H9 (cell line): ENCODE results near the gene GSG1L. TPM values are rescaled to one million over a fixed set of nuclear protein-coding genes. Genes with fewer than 3 reads are reported as not detected.

Source experiments
- DNase-seq: peaks from one replicate; pipeline ENCODE4 v3.0.0-alpha.2; 2017
- H2AFZ ChIP-seq: one replicate; pipeline ENCODE4 v1.6.1; 2013; ENCODE audit warnings: mild to moderate bottlenecking, low read length, control low read depth, moderate library complexity
- H2AK5ac ChIP-seq: 2 replicates; pipeline ENCODE4 v1.6.1; 2013; ENCODE audit warnings: low read length, control low read depth, mixed read lengths; ENCODE audit not compliant: insufficient read length
- H2BK120ac ChIP-seq: one replicate; pipeline ENCODE4 v1.6.1; 2013; ENCODE audit warnings: low read depth, mild to moderate bottlenecking, low read length, control low read depth, inconsistent platforms; ENCODE audit not compliant: poor library complexity, severe bottlenecking
- H2BK12ac ChIP-seq: 2 replicates; pipeline ENCODE4 v1.6.1; 2013; ENCODE audit warnings: low read length, control low read depth, mixed read lengths, low read depth; ENCODE audit not compliant: insufficient read length
- H2BK15ac ChIP-seq: 2 replicates; pipeline ENCODE4 v1.6.1; 2013; ENCODE audit warnings: low read depth, low read length, control low read depth
- H2BK20ac ChIP-seq: one replicate; pipeline ENCODE4 v1.6.1; 2013; ENCODE audit warnings: low read depth, mild to moderate bottlenecking, low read length, control low read depth, inconsistent platforms; ENCODE audit not compliant: poor library complexity, severe bottlenecking
- H2BK5ac ChIP-seq: 2 replicates; pipeline ENCODE4 v1.6.1; 2013; ENCODE audit warnings: low read length, control low read depth, mixed read lengths; ENCODE audit not compliant: insufficient read length
- H3K14ac ChIP-seq: 2 replicates; pipeline ENCODE4 v1.6.1; 2013; ENCODE audit warnings: low read length, control low read depth; ENCODE audit not compliant: insufficient read depth
- H3K18ac ChIP-seq: 2 replicates; pipeline ENCODE4 v1.6.1; 2013; ENCODE audit warnings: low read depth, mild to moderate bottlenecking, mixed read lengths, low read length, control low read depth; ENCODE audit not compliant: insufficient read length
- H3K23ac ChIP-seq: 2 replicates; pipeline ENCODE4 v1.6.1; 2013; ENCODE audit warnings: low read length, control low read depth, mixed read lengths, low read depth; ENCODE audit not compliant: insufficient read length
- H3K23me2 ChIP-seq: 2 replicates; pipeline ENCODE4 v1.6.1; 2013; ENCODE audit warnings: low read depth, mild to moderate bottlenecking, mixed read lengths, low read length, control low read depth; ENCODE audit not compliant: insufficient read length, poor library complexity, severe bottlenecking
- H3K27ac ChIP-seq: 2 replicates; pipeline ENCODE4 v1.5.1; 2013; ENCODE audit warnings: low read length, control low read depth, mixed read lengths, low read depth; ENCODE audit not compliant: insufficient read length
- H3K27me3 ChIP-seq: 2 replicates; pipeline ENCODE4 v1.6.1; 2013; ENCODE audit warnings: low read length, control low read depth, inconsistent platforms; ENCODE audit not compliant: insufficient read depth
- H3K4ac ChIP-seq: 2 replicates; pipeline ENCODE4 v1.6.1; 2013; ENCODE audit warnings: low read depth, mild to moderate bottlenecking, control low read depth, inconsistent platforms, low read length, moderate library complexity
- H3K4me1 ChIP-seq: 2 replicates; pipeline ENCODE4 v1.6.1; 2013; ENCODE audit warnings: low read length, control low read depth, inconsistent platforms; ENCODE audit not compliant: insufficient read depth
- H3K4me2 ChIP-seq: 2 replicates; pipeline ENCODE4 v1.6.1; 2013; ENCODE audit warnings: low read length, control low read depth, mixed read lengths; ENCODE audit not compliant: insufficient read length, insufficient read depth
- H3K56ac ChIP-seq: 2 replicates; pipeline ENCODE4 v1.6.1; 2013; ENCODE audit warnings: low read depth, mild to moderate bottlenecking, mixed read lengths, low read length, control low read depth; ENCODE audit not compliant: insufficient read length
- H3K79me1 ChIP-seq: 2 replicates; pipeline ENCODE4 v1.6.1; 2013; ENCODE audit warnings: low read depth, mild to moderate bottlenecking, moderate library complexity, low read length, control low read depth, inconsistent platforms; ENCODE audit not compliant: insufficient read depth, poor library complexity, severe bottlenecking
- H3K79me2 ChIP-seq: 2 replicates; pipeline ENCODE4 v1.6.1; 2013; ENCODE audit warnings: low read length, control low read depth, inconsistent platforms; ENCODE audit not compliant: insufficient read depth
- H3K9ac ChIP-seq: 2 replicates; pipeline ENCODE4 v1.6.1; 2013; ENCODE audit warnings: low read length, control low read depth, mixed read lengths; ENCODE audit not compliant: insufficient read length; ENCODE audit errors: extremely low read depth
- H3K9me3 ChIP-seq: one replicate; pipeline ENCODE4 v1.6.1; 2013; ENCODE audit warnings: low read depth, low read length, inconsistent platforms; ENCODE audit not compliant: control insufficient read depth
- H3T11ph ChIP-seq: one replicate; pipeline ENCODE4 v1.6.1; 2013; ENCODE audit warnings: mild to moderate bottlenecking, low read length, control low read depth, inconsistent platforms
- H4K20me1 ChIP-seq: one replicate; pipeline ENCODE4 v1.6.1; 2013; ENCODE audit not compliant: control insufficient read depth, insufficient read length, insufficient read depth
- H4K5ac ChIP-seq: 2 replicates; pipeline ENCODE4 v1.6.1; 2013; ENCODE audit warnings: low read depth, mild to moderate bottlenecking, mixed read lengths, low read length, control low read depth; ENCODE audit not compliant: insufficient read length
- H4K8ac ChIP-seq: replicated peaks from 2 replicates; pipeline ENCODE4 v1.6.1; 2013; ENCODE audit warnings: low read length, control low read depth, mixed read lengths, low read depth; ENCODE audit not compliant: insufficient read length
- H4K91ac ChIP-seq: 2 replicates; pipeline ENCODE4 v1.6.1; 2013; ENCODE audit warnings: low read depth, mild to moderate bottlenecking, moderate library complexity, mixed read lengths, low read length, control low read depth; ENCODE audit not compliant: insufficient read length
- H3K27ac Mint-ChIP-seq, 3 experiments: 2 replicates in 2 of 3; 3 replicates in 1 of 3; pipeline ENCODE4 v1.8.0; 2020 to 2021; ENCODE audit warnings: mixed read lengths in 3 of 3, mild to moderate bottlenecking in 1 of 3, moderate library complexity in 1 of 3
- H3K27me3 Mint-ChIP-seq: 2 replicates; pipeline ENCODE4 v1.8.0; 2021; ENCODE audit warnings: low read depth, mild to moderate bottlenecking, moderate library complexity, mixed read lengths
- H3K36me3 Mint-ChIP-seq, 3 experiments: 2 replicates in 2 of 3; 3 replicates in 1 of 3; pipeline ENCODE4 v1.8.0; 2020 to 2021; ENCODE audit warnings: low read depth in 3 of 3, mixed read lengths in 3 of 3; ENCODE audit not compliant: insufficient read depth in 1 of 3
- H3K4me1 Mint-ChIP-seq, 2 experiments: 2 replicates each; pipeline ENCODE4 v1.8.0; 2020; ENCODE audit warnings: mixed read lengths in 2 of 2
- H3K4me3 Mint-ChIP-seq, 2 experiments: 2 replicates in 1 of 2; 3 replicates in 1 of 2; pipeline ENCODE4 v1.8.0; 2020 to 2021; ENCODE audit warnings: mild to moderate bottlenecking in 2 of 2, mixed read lengths in 2 of 2, moderate library complexity in 1 of 2
- H3K9me3 Mint-ChIP-seq, 2 experiments: 2 replicates in 1 of 2; 3 replicates in 1 of 2; pipeline ENCODE4 v1.8.0; 2020; ENCODE audit warnings: mild to moderate bottlenecking in 2 of 2, mixed read lengths in 2 of 2, moderate library complexity in 1 of 2
- WGBS: extraction: QIAGEN DNeasy Blood & Tissue Kit; methylation state at CpG from one replicate; pipeline ENCODE4 v1.1.7; 2013; ENCODE audit warnings: missing lambda C conversion rate, low lambda C conversion rate, mixed read lengths; ENCODE audit not compliant: insufficient read length; ENCODE audit errors: extremely low coverage; 5-methylcytosine and 5-hydroxymethylcytosine counted together
- total RNA-seq: library from RNA; stranded (reverse); gene quantifications from 2 replicates; pipeline ENCODE4 v1.2.1, GENCODE V29; 2021
- TF ChIP-seq, protein P1 (sequence below): fragments of 200-600 bp; sonication (generic); conservative IDR thresholded peaks from 3 replicates; pipeline ENCODE4 v1.8.0; 2021; ENCODE audit warnings: antibody characterized with exemption, mild to moderate bottlenecking

Gene GSG1L
- total RNA-seq, 1 experiment from 2014 or later, result 0.35 TPM

DNA sequence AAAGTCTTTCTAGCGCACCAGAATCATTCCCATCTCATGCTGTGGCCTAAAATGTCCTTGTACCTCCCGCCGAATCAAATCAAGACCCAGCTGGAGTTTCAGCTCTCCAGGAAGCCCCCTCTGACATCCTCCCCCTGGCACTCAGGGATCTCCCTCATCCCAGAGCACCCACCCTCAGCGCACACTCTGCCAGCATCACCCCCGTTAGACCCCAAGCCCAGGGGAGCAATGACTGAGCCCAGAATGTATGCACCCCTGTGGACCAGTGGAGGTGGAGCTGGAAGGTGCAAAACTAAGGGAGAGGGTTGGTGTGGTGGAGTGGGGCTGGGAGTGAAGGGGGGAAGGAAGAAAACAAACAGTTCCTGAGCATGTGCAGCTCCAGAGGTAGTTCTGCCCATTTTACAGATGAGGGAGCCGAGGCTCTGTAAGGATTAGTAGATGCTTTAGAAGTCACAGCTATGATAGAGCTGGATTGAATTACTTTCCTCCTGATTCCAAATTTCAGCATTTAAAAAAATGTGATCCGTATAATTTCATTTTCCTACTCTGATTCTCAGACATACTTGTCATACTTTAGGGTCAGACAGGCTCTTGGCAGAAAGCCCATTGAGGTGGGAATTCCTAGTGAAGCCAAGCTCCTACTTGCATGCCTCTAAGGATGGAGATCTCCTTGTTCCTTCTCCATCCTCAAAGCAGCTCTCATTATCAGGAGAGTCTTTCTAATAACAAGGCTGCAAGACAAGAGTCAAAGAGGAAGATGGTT is 270.8 kb downstream of the GSG1L start:
- H4K91ac ChIP-seq, result no peak overlapping the region
- H3K9me3 ChIP-seq, result no peaks in the 10 kb centered on the region
- no peak overlapping the region for H3K23ac ChIP-seq
- H2BK15ac ChIP-seq, result no peak overlapping the region
- H3K4me2 ChIP-seq, result no peak overlapping the region
- H3K27ac ChIP-seq, result no peak overlapping the region
- no peaks in the 10 kb centered on the region for H3K23me2 ChIP-seq
- H4K8ac ChIP-seq, result no peak overlapping the region
- no peak overlapping the region for H2BK5ac ChIP-seq
- H4K20me1 ChIP-seq, result no peaks in the 10 kb centered on the region
- no peak overlapping the region for H3K56ac ChIP-seq
- Mint-ChIP-seq H3K27ac (0 out of 7 replicates have a peak overlapping the region, but pooled peaks of 1 of the 3 experiments have one; percentile 27), H3K27me3 (peaks cover 7% of the 10 kb centered on the region), H3K36me3 (no peaks in the 10 kb centered on the region), H3K4me1 (no peaks in the 10 kb centered on the region), H3K9me3 (no peaks in the 10 kb centered on the region), H3K4me3 (no peak overlapping the region)
- H3K4me1 ChIP-seq, result no peaks in the 10 kb centered on the region
- H2AFZ ChIP-seq, result no peak overlapping the region
- H3K27me3 ChIP-seq, result no peaks in the 10 kb centered on the region
- no peaks in the 10 kb centered on the region for H3K79me1 ChIP-seq
- TF ChIP-seq, protein P1, sequence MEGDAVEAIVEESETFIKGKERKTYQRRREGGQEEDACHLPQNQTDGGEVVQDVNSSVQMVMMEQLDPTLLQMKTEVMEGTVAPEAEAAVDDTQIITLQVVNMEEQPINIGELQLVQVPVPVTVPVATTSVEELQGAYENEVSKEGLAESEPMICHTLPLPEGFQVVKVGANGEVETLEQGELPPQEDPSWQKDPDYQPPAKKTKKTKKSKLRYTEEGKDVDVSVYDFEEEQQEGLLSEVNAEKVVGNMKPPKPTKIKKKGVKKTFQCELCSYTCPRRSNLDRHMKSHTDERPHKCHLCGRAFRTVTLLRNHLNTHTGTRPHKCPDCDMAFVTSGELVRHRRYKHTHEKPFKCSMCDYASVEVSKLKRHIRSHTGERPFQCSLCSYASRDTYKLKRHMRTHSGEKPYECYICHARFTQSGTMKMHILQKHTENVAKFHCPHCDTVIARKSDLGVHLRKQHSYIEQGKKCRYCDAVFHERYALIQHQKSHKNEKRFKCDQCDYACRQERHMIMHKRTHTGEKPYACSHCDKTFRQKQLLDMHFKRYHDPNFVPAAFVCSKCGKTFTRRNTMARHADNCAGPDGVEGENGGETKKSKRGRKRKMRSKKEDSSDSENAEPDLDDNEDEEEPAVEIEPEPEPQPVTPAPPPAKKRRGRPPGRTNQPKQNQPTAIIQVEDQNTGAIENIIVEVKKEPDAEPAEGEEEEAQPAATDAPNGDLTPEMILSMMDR, result no peak
- DNase-seq, result no peak
- H2BK120ac ChIP-seq, result no peak overlapping the region
- H2BK20ac ChIP-seq, result no peak overlapping the region
- H3K9ac ChIP-seq, result no peak overlapping the region
- no peak overlapping the region for H3K18ac ChIP-seq
- H2AK5ac ChIP-seq, result no peak overlapping the region
- no CpG with 5 or more reads among the region's 7 CpGs for WGBS
- no peak overlapping the region for H3T11ph ChIP-seq
- no peak overlapping the region for H4K5ac ChIP-seq
- H3K14ac ChIP-seq, result no peak overlapping the region
- H3K79me2 ChIP-seq, result no peaks in the 10 kb centered on the region
- H3K4ac ChIP-seq, result no peak overlapping the region
- H2BK12ac ChIP-seq, result no peak overlapping the region
